Stimulated activated CD8-positive, alpha-beta memory T cell treated with anti-CD3 and anti-CD28 coated beads, Interleukin-15, amount 100 ng/mL, for 24 hours (primary cell): Measurements from ENCODE around the gene ENTREP3.
"Not testable (repeated sequence)": the region's sequence is repeated elsewhere in the genome, so short reads cannot be mapped to it uniquely, and the experiment has no call there.

Experiments
- DNase-seq: peaks from one replicate; pipeline ENCODE4 v3.0.0-alpha.2; 2020; ENCODE audit warnings: low read depth

The ENTREP3 gene, protein sequence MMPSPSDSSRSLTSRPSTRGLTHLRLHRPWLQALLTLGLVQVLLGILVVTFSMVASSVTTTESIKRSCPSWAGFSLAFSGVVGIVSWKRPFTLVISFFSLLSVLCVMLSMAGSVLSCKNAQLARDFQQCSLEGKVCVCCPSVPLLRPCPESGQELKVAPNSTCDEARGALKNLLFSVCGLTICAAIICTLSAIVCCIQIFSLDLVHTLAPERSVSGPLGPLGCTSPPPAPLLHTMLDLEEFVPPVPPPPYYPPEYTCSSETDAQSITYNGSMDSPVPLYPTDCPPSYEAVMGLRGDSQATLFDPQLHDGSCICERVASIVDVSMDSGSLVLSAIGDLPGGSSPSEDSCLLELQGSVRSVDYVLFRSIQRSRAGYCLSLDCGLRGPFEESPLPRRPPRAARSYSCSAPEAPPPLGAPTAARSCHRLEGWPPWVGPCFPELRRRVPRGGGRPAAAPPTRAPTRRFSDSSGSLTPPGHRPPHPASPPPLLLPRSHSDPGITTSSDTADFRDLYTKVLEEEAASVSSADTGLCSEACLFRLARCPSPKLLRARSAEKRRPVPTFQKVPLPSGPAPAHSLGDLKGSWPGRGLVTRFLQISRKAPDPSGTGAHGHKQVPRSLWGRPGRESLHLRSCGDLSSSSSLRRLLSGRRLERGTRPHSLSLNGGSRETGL

DNA sequence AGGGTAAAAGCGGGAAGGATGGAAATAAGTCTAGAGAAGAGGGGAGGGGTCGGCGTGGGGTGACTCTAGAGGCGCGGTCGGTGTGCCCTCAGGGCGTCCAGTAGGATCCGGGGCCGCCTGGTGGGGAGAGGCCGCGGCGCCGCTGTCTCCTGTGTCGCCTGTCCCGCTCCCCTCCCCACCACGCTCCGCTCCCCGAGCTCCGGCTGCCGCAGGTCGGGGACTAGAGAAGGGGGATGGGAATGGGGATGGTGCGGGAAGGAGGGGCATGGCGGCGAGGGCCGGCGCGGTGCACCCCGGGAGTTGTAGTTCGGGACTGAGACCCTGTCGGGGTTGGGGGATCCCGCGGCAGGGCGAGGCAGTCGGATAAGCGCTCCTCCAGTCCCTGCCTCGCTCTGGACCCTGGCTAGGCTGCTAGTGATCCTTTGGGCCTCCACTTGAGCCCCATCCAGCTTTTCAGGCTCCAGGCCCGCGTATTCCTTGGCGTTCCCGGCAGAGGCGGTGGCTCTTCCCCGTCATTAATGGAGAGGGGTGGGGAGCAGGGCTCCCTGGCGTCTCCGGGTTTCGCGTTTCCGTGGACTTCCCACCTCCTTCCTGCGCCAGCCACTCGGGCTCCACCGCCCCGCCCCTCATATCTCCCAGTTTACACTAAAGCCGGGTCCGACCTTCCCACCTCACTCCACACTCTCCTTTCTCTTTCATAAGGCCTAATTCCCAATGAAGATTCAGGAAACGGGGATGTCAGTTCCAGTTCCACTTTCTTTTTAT, at the start of gene ENTREP3:
TSS of gene ENTREP3 (minus strand) at position 241 of the 765 bp plus-strand sequence. CDS start 606 bp downstream, outside the sequence.
- no peak for DNase-seq

DNA sequence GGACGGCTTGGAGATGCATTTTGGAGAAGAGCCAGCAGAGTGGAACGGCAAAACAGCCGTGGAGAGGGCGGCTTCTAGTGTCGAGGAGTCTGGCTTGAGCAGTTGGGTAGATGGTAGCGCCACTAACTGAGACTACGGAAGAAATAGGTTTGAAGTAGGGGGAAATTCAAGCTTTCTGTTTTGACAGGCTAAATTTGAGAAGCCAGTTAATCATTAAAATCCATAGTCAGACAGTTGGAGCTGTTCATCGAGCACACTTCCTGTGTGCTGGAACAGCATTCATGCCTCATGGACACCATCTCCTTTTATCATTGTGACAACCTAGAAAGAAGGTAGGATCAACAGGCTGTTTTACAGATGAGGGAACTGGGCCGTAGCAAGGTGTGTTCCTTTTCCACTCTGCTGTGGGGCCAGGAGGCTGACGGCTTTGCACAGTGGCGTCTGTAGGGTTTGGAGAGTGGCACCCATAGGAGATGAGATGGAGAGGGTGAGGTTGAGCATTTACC, 49.3 kb upstream of the ENTREP3 start:
- DNase-seq = no peak

DNA sequence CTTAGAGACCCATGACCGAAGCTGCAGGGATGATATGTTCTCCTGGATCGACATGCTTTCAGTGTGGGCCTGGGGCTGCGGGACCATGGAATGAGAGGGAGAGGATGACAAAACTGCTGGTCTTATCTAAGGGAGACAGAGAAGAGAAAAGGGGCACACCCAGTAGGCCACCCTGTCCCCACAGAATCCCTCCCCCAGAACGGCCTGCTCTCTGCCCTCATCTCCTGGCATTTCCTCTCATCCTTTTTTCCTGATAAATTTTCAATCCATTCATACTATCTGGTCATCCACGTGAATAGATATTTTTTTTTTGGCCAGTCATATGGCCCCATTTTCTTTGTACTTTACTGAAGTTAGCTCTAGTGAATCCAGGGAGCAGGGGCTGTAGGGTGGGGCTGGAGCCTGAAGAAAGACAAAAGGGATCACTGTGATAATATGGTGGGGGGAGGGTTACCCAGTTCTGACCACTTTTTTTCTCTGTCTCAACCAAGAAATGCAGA, 46.1 kb upstream of the ENTREP3 start, which contains the start of gene PKLR:
TSS of gene PKLR (minus strand) at position 97 of the 500 bp plus-strand sequence. CDS start at position 54, 43 bp downstream.
- no peak for DNase-seq

DNA sequence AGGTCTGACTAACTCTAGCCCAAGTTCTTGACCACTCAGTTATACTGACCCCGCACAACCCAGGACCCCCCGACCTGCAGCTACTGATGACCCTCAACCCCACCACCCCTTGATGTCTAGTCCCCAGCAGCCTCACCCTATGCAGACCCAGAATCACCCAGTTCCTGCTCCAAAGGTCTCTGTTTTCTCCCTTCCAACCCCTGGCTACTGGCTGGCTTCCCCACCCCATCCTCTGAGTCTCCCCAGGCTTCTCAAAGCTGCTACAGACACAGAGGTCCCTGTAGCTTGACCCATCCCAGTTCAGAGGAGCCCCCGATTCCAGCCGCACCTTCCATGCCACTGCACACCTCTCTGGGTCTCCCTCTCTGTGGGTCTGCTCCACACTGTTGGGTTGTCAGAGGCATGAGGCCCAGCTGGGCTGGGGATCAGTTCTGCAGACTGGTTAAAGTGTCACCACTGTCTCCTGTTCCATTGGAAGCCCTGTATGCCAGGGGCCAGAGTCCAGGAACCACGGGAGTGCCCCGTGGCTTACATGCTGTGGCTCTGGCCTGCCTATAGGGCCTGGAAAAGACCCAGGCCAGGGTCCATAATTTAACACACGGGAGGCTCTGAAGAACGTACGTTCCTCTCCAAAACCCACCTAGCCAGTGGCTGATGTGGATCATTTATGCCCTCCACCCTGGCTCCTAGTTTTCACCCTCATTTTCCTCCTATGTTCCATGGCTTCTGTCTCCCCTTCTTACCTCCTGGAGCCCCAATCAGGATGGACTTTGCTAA, 45.5 kb upstream of the ENTREP3 start:
- DNase-seq = no peak

DNA sequence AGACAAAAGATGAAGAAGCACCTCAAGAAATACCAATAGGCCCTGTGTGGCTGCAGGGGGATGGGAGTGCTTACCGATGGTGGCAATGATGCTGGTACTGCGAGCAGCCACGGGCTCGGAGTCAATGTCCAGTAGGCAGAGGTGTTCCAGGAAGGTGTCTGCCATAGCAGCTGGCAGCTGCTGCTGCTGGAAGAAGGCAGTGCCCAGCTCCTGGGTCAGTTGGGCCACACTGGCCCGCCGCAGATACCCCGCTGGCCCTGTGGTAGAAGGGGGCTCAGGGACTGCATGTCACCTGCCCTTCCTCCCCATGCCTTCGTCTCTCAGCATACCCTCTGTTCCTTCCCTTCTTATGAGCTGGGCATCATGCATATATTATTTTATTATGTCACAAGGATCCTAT, 44.7 kb upstream of the ENTREP3 start:
- DNase-seq = no peak

- DNase-seq = no peak
Measured at GRCh38 chr1:155297384-155297783, 42.1 kb upstream of the ENTREP3 start.

GRCh38 chr1:155296661-155297060, 41.4 kb upstream of the ENTREP3 start:
- no peak for DNase-seq

- DNase-seq = no peak
Measured at GRCh38 chr1:155295942-155296267, 40.6 kb upstream of the ENTREP3 start.

- no peak for DNase-seq
Measured at GRCh38 chr1:155295183-155295941, 40.1 kb upstream of the ENTREP3 start.

DNA sequence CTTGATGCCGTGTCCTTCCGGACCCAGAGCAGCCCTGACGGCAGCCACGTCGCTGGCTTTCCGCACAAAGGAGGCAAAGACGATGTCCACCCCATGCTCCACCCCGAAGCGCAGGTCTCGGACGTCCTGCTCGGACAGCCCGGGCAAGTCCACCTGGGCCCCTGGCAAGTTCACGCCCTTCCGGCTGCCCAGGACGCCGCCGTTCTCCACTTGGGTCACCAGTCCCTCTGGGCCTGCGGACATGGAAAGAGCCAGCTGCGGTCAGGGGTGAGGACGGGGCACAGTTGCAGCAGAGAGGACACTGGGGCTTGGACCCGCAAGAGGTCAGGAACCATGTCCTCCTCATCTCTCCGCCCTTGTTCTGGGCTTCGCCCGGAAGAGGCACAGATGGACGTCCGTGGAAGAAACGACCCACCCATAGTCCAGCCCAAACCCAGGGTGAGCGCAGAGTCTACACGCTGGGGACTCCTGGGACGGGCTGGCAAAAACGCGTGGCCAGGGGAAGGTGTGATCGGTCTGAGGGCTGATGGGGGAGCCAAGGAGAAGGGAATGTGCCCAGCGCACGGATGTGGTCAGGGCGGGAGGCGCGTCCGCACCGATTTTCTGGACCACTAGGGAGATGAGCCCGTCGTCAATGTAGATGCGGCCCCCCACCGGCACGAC, 39.4 kb upstream of the ENTREP3 start:
- no peak for DNase-seq

GRCh38 chr1:155293086-155293749, 37.9 kb upstream of the ENTREP3 start:
- DNase-seq = no peak

DNA sequence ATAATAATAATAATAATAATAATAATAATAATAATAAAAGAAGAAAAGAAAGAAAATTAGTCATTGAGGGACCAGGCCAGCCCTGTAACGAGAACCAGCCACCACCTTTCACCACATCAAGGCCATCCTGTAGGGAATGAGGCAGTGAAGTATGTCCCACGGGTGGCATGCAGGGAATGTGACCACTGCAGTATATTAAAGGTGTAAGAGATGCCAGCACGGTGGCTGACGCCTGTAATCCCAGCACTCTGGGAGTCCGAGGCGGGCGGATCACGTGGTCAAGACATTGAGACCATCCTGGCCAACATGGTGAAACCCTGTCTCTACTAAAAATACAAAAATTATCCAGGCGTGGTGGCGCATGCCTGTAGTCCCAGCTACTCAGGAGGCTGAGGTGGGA, 35.7 kb upstream of the ENTREP3 start:
- not testable (repeated sequence) for DNase-seq

DNA sequence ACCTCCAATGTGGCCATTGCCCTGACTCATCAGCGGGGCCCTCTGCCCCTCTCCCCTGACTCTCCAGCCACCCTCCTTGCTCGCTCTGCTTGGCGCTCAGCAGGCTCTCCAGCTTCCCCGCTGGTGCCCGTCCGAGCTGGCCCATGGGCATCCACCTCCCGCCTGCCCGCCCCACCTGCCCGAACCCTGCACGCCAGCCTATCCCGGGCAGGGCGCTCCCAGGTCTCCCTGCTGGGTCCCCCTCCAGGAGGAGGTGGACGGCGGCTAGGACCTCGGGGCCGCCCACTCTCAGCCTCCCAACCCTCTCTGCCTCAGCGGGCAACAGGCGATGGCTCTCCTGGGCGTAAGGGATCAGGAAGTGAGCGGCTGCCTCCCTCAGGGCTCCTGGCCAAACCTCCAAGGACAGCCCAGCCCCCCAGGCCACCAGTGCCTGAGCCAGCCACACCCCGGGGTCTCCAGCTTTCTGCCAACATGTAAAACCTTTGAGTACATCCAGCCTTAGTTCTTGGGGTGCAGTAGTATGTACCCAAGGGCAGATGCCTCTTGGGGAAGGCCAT, 32.8 kb upstream of the ENTREP3 start:
- DNase-seq = no peak

DNA sequence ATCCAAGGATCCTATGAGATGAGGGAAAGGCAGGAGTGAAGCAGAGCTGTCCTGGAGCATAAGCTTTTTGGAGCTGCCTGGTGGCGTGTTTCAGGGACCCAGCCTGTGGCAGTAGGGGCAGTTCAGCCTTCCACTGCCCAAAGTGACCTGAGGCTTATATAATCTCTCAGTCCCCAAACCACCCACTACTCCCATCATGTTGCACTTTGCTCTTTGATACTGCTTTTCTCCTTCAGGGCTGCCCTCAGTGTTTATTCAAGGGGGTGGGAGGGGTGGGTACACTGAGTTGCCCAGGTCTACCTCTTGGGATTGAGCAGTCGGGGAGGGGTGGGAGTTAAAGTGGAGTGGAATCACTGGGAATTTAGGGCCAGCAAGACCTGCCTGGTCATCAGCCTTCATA, 31.3 kb upstream of the ENTREP3 start:
- no peak for DNase-seq

DNA sequence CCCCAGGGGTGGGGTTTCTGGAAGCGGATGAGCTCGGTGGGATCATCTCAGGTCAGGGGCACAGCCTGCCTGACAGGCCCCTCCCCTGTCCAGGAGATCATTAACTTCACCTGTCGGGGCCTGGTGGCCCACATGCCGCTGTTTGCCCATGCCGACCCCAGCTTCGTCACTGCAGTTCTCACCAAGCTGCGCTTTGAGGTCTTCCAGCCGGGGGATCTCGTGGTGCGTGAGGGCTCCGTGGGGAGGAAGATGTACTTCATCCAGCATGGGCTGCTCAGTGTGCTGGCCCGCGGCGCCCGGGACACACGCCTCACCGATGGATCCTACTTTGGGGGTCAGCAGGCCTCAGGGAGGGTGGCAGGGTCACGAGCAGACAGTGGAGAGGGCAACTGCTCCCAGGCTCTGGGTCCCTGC, 30.4 kb upstream of the ENTREP3 start:
- DNase-seq = no peak

GRCh38 chr1:155285063-155285462, 29.8 kb upstream of the ENTREP3 start:
- no peak for DNase-seq

- DNase-seq = no peak
Measured at GRCh38 chr1:155284476-155284875, 29.2 kb upstream of the ENTREP3 start.

- DNase-seq = no peak
Measured at GRCh38 chr1:155282488-155283091, 27.3 kb upstream of the ENTREP3 start.

DNA sequence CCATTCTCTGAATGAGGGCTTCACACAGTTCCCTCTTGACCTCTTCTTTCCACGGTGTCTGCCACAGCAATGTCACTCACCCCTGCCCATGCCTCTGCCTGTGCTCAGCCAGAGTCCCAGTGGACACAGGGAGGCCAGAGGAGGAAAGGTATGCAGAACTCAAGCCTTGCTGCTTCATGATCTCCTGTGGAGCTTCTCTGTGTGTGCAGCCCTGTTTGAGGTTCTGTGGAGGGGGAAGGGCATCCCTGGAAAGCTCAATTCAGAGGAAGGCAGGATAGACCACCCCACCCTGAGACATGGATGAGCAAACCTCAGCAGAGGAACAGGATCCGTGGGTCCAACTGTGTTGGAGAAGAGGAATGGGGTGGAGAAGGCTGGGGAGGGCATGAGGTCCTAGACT, 24.0 kb upstream of the ENTREP3 start:
- DNase-seq = no peak
